Measurements from ENCODE around the gene DUSP22. TPM values are rescaled to one million over a fixed set of nuclear protein-coding genes. Genes with fewer than 3 reads are reported as not detected.

Gene DUSP22
- total and polyA plus RNA-seq, 2 of the 8 experiments (the other 6 are each of a cell fraction or from before 2014, with no cell fraction given) = 15.5 to 32.4 TPM

GRCh38 chr6:278494-278893 is 13.8 kb upstream of the DUSP22 start:
- H2BK20ac ChIP-seq (ENCODE audit: low read length) = no peak overlapping the region
- H2AK5ac ChIP-seq (ENCODE audit: low read depth, low read length) = no peak overlapping the region
- H3K14ac ChIP-seq (ENCODE audit: insufficient read length) = no peak overlapping the region
- no peak overlapping the region for H3K18ac ChIP-seq (ENCODE audit: extremely low read depth, low read length)
- no peaks in the 10 kb centered on the region for H3K27me3 ChIP-seq (replicated peaks in 1 of 4; ENCODE audit: control insufficient read depth in 3 of 4, extremely low read depth in 1 of 4, insufficient read depth in 3 of 4, low read length in 3 of 4)
- no peak overlapping the region for H3K23ac ChIP-seq (ENCODE audit: insufficient read length)
- H3K9ac ChIP-seq (replicated peaks in 1 of 4; ENCODE audit: extremely low read depth in 1 of 4, low read depth in 3 of 4, low read length in 3 of 4) = no peak overlapping the region
- no peak overlapping the region for H3K56ac ChIP-seq (replicated peaks; ENCODE audit: insufficient read length, low read depth, low read length)
- H4K20me1 ChIP-seq (replicated peaks in 1 of 2; ENCODE audit: control insufficient read depth in 1 of 2, insufficient read depth in 2 of 2, low read length in 2 of 2) = no peaks in the 10 kb centered on the region
- H3K23me2 ChIP-seq (ENCODE audit: low read depth, low read length) = no peaks in the 10 kb centered on the region
- no peak overlapping the region for H3K4ac ChIP-seq (replicated peaks; ENCODE audit: insufficient read length, low read depth, low read length)
- H3K9me3 ChIP-seq (ENCODE audit: insufficient read depth in 2 of 2, low read depth in 1 of 2, low read length in 1 of 2) = peaks cover 33 to 50% of the 10 kb centered on the region in 2 experiments
- 85% methylated on average over 5 of the region's 5 CpGs; no CpG with 5 or more reads in 1 of the 2 experiments for WGBS, 2 experiments (ENCODE audit: extremely low coverage in 1 of 2, insufficient coverage in 1 of 2, insufficient read length in 1 of 2, insufficient replicate concordance in 2 of 2, low coverage in 1 of 2, low lambda C conversion rate in 2 of 2, missing lambda C conversion rate in 1 of 2)
- POLR2A ChIA-PET (ENCODE audit: partially characterized antibody) = no interaction called here
- H3K79me2 ChIP-seq (ENCODE audit: control insufficient read depth in 1 of 2, insufficient read depth in 2 of 2, low read length in 2 of 2) = no peaks in the 10 kb centered on the region
- H2BK12ac ChIP-seq (ENCODE audit: low read depth, low read length) = no peak overlapping the region
- H3K4me1 ChIP-seq (replicated peaks in 1 of 4; ENCODE audit: control insufficient read depth in 3 of 4, insufficient read depth in 4 of 4, low read length in 3 of 4) = no peaks in the 10 kb centered on the region
- no peak overlapping the region for H2BK120ac ChIP-seq (replicated peaks; ENCODE audit: low read depth, low read length)
- H2BK5ac ChIP-seq (ENCODE audit: low read depth, low read length) = no peak overlapping the region
- FAIRE-seq (no peak), DNase-seq (ENCODE audit: low read depth in 1 of 2, low spot score in 2 of 2) (peak in 1 of 2 experiments; percentile 30)
- H3K79me1 ChIP-seq (ENCODE audit: low read depth, low read length) = no peaks in the 10 kb centered on the region
- H4K8ac ChIP-seq (ENCODE audit: extremely low read depth, insufficient read depth, low read length) = no peak overlapping the region
- H3K36me3 ChIP-seq (ENCODE audit: control insufficient read depth in 2 of 4, insufficient read depth in 4 of 4, low read length in 3 of 4) = no peaks in the 10 kb centered on the region
- no peak overlapping the region for H3K4me2 ChIP-seq (ENCODE audit: insufficient read depth in 1 of 2, low read depth in 2 of 2, low read length in 2 of 2)
- H4K5ac ChIP-seq (ENCODE audit: insufficient read length, low read depth, low read length) = no peak overlapping the region
- CTCF ChIA-PET (ENCODE audit: partially characterized antibody) = interaction anchor here (1.3 kb wide), 1 partner anchor 304 kb away, joined by 3 read pairs; no protein-coding TSS in a partner anchor
- no peak overlapping the region for H3K4me3 ChIP-seq (ENCODE audit: extremely low read depth in 1 of 4, insufficient read depth in 2 of 4, low read depth in 3 of 4, low read length in 4 of 4)
- no peak overlapping the region for H2AFZ ChIP-seq (ENCODE audit: low read length)
- H3K27ac ChIP-seq (ENCODE audit: low read depth, low read length) = no peak overlapping the region
- H4K91ac ChIP-seq (replicated peaks; ENCODE audit: insufficient read length, low read length) = no peak overlapping the region
- no peak overlapping the region for H2BK15ac ChIP-seq (ENCODE audit: low read length)
- no peak for TF ChIP-seq E2F6 (IDR thresholded peaks at IDR 0.05)
- no peak for TF ChIP-seq GABPA (IDR thresholded peaks at IDR 0.05; ENCODE audit: borderline replicate concordance, insufficient read depth, low read length)
- no peak for TF ChIP-seq POU5F1 (IDR thresholded peaks at IDR 0.05; ENCODE audit: low read depth, low read length)
- no peak for TF ChIP-seq BRCA1 (IDR thresholded peaks at IDR 0.05; ENCODE audit: low read depth, low read length)
- no peak for TF ChIP-seq SUZ12 (IDR thresholded peaks at IDR 0.05; ENCODE audit: low read length)
- no peak for TF ChIP-seq CTBP2 (IDR thresholded peaks at IDR 0.05; ENCODE audit: borderline replicate concordance, insufficient read depth, insufficient read length, low read length)
- TF ChIP-seq GTF2F1 (IDR thresholded peaks at IDR 0.05; ENCODE audit: borderline replicate concordance, low read depth, low read length) = no peak
- no peak for TF ChIP-seq SP1 (IDR thresholded peaks at IDR 0.05; ENCODE audit: low read depth, low read length)
- no peak for TF ChIP-seq EP300 (IDR thresholded peaks at IDR 0.05; ENCODE audit: borderline replicate concordance in 1 of 2, low read depth in 2 of 2, low read length in 2 of 2)
- no peak for TF ChIP-seq TAF1 (IDR thresholded peaks at IDR 0.05; ENCODE audit: low read depth, low read length)
- no peak for TF ChIP-seq CHD2 (IDR thresholded peaks at IDR 0.05; ENCODE audit: low read length)
- TF ChIP-seq POLR2A (IDR thresholded peaks at IDR 0.05; ENCODE audit: control extremely low read depth in 1 of 2, low read depth in 2 of 2, low read length in 2 of 2) = no peak
